ENCODE data around the gene KIF20A. TPM values are rescaled to one million over a fixed set of nuclear protein-coding genes. Genes with fewer than 3 reads are reported as not detected.

The KIF20A gene
- total RNA-seq, 2 donors from 2014 or later: 0.77 to 8.0 TPM

DNA sequence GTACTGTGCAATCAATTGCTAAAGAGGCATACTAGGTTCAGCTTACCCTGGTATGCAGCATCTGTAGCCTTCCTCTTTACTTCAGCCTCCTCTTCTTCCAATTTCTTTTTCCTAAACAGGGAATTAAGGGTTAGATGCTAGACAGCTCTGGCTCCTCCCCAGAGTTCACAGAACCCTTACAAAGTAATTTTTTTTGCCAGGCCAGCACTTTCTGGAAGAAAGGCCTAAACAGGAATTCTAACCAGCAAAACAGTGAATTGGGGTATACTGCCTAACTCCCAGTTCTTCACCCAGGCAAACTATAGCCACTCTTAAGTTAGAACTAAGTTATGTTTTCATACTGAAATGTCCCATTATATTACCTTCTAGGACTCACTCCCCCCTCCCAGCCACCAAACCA lies 8.6 kb upstream of the KIF20A start:
- Histone ChIP-seq H3K4me3 (no peak overlapping the region), H3K36me3 (peaks cover 28 to 34% of the 10 kb centered on the region in 2 donors), H3K4me1 (replicated peaks) (no peaks in the 10 kb centered on the region), H3K27ac (no peak overlapping the region), H3K27me3 (replicated peaks; ENCODE audit: insufficient read depth) (no peaks in the 10 kb centered on the region), H3K9me3 (no peaks in the 10 kb centered on the region)
- intact Hi-C loops (cut with DNase I): no loop called here
- DNase-seq (ENCODE audit: low spot score): no peak
- TF ChIP-seq POLR2AphosphoS5 (IDR thresholded peaks at IDR 0.05): no peak
- TF ChIP-seq, protein P1, sequence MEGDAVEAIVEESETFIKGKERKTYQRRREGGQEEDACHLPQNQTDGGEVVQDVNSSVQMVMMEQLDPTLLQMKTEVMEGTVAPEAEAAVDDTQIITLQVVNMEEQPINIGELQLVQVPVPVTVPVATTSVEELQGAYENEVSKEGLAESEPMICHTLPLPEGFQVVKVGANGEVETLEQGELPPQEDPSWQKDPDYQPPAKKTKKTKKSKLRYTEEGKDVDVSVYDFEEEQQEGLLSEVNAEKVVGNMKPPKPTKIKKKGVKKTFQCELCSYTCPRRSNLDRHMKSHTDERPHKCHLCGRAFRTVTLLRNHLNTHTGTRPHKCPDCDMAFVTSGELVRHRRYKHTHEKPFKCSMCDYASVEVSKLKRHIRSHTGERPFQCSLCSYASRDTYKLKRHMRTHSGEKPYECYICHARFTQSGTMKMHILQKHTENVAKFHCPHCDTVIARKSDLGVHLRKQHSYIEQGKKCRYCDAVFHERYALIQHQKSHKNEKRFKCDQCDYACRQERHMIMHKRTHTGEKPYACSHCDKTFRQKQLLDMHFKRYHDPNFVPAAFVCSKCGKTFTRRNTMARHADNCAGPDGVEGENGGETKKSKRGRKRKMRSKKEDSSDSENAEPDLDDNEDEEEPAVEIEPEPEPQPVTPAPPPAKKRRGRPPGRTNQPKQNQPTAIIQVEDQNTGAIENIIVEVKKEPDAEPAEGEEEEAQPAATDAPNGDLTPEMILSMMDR (IDR thresholded peaks at IDR 0.05): no peak
- TF ChIP-seq POLR2A (IDR thresholded peaks at IDR 0.05): no peak

DNA sequence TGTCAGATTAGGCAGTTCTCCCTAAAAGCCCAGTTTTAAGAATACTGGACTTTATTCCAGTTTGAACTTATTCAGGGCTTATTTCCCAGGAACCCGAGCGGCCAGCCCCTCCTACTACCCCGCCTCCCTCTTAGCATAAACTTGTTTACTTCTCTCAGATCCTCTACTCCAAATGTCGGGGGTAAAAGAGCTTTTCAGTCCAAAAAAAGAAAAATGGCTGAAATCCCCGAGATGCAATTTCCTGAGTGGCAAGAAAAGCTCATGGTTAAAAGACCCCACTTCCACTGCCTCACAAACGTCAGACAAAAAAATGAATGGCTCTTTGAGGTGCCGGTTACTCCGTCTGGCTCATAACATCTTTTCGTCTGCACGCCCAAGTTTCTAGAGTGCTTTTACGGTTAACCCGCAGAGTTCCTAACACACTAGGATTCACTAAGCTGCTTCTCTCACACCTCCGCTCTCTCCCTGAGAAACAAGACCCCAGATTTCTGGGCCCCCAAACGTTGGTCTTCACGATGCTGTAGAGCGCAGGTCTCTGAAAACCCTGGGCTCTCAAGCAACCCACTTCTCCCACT lies 884 bp upstream of the KIF20A start:
- intact Hi-C loops (cut with DNase I): no loop called here
- H3K36me3 ChIP-seq: no peaks in the 10 kb centered on the region
- peak overlapping the region; percentile 85 to 90 for H3K27ac ChIP-seq
- under 1% methylated on average over 16 of the region's 16 CpGs for WGBS
- no peak for TF ChIP-seq POLR2A (IDR thresholded peaks at IDR 0.05)
- no peak for TF ChIP-seq POLR2AphosphoS5 (IDR thresholded peaks at IDR 0.05)
- TF ChIP-seq, protein P1 (IDR thresholded peaks at IDR 0.05): no peak
- H3K9me3 ChIP-seq: no peaks in the 10 kb centered on the region
- no peaks in the 10 kb centered on the region for H3K27me3 ChIP-seq (replicated peaks; ENCODE audit: insufficient read depth)
- H3K4me1 ChIP-seq (replicated peaks): peaks cover 10% of the 10 kb centered on the region
- peak overlapping the region; percentile 64 to 65 for H3K4me3 ChIP-seq
- DNase-seq (ENCODE audit: low spot score): peak; percentile 33

DNA sequence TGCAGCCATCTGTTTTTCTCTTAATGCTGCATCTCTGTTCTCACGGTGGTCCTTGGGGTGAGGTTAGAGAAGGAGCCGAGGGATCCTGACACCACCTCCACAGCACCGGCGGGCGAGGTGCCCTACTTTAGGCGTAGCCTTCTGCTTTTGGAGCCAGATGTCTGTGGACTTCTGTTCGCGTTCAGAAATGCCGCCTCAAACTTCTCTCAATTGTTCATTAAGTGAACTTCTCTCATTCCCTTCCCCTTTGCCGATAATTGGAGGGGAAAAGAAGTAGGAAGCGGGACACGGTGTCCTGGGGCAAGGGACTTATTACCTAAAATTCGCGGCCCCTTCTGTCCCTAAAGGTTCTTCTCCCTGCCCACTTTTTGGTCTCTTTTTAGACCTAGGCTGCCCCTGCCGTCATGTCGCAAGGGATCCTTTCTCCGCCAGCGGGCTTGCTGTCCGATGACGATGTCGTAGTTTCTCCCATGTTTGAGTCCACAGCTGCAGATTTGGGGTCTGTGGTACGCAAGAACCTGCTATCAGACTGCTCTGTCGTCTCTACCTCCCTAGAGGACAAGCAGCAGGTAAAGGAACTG lies 455 bp downstream of the KIF20A start:
- H3K4me3 ChIP-seq: peak overlapping the region in 1 of 2 donors; percentile 64
- DNase-seq (ENCODE audit: low spot score): no peak
- no peak overlapping the region for H3K27ac ChIP-seq
- peaks cover 10% of the 10 kb centered on the region for H3K4me1 ChIP-seq (replicated peaks)
- no peaks in the 10 kb centered on the region for H3K9me3 ChIP-seq
- TF ChIP-seq POLR2A (IDR thresholded peaks at IDR 0.05) (no peak), POLR2AphosphoS5 (IDR thresholded peaks at IDR 0.05) (no peak)
- intact Hi-C loops (cut with DNase I): no loop called here
- H3K36me3 ChIP-seq: no peaks in the 10 kb centered on the region
- no peaks in the 10 kb centered on the region for H3K27me3 ChIP-seq (replicated peaks; ENCODE audit: insufficient read depth)
- WGBS: 2% methylated on average over 23 of the region's 23 CpGs

DNA sequence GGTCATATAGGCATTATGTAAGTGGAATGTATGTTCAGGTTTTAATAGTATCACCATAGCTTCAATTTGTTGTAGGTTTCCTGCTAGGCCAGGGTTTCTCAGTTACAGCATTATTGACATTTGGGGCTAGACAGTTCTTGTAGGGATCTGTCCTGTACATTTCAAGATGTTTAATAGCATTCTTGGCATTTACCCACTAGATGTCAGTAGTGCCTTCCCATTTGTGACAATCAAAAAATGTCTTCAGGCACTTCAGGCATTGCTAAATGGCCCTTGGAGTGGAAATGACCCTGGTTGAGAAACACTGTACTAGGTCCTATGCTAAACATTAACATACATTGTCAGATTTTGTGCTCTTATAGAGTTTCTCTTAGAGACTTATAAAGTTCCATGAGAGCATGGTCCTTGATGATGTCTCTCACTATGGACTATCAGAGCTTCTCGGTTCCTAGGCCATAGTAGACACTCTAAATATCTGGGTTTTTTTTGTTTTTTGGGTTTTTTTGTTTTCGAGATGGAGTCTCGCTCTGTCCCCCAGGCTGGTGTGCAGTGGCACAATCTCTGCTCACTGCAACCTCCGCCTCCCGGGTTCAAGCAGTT lies 1.4 kb downstream of the KIF20A start:
- Histone ChIP-seq H3K9me3 (no peaks in the 10 kb centered on the region), H3K27me3 (replicated peaks; ENCODE audit: insufficient read depth) (no peaks in the 10 kb centered on the region), H3K36me3 (no peaks in the 10 kb centered on the region), H3K4me1 (replicated peaks) (peaks cover 10% of the 10 kb centered on the region), H3K27ac (no peak overlapping the region), H3K4me3 (no peak overlapping the region)
- WGBS: 74% methylated on average over 5 of the region's 5 CpGs
- intact Hi-C loops (cut with DNase I): no loop called here
- no peak for TF ChIP-seq POLR2AphosphoS5 (IDR thresholded peaks at IDR 0.05)
- TF ChIP-seq, protein P1 (IDR thresholded peaks at IDR 0.05): peak in 3 of 4 experiments; percentile 11 to 42 (median 12)
- DNase-seq (ENCODE audit: low spot score): no peak

DNA sequence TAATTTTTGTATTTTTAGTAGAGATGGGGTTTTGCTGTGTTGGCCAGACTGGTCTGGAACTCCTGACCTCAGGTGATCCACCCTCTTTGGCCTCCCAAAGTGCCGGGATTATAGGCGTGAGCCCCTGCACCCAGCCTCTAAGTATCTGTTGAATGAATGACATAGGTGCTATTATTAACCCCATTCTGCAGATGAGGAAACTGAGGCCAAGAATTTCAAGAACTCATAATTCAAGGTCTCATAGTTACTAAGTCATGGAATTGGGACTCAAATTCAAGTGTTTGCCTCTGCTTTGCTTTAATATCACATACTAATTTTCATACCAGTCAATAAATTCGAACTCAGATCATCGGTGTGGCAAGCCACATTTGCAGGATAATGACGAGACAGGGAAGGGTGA lies 1.9 kb downstream of the KIF20A start:
- DNase-seq (ENCODE audit: low spot score): no peak
- TF ChIP-seq POLR2AphosphoS5 (IDR thresholded peaks at IDR 0.05): no peak
- TF ChIP-seq POLR2A (IDR thresholded peaks at IDR 0.05): no peak
- TF ChIP-seq, protein P1 (IDR thresholded peaks at IDR 0.05): no peak
- peaks cover 10% of the 10 kb centered on the region for H3K4me1 ChIP-seq (replicated peaks)
- H3K27me3 ChIP-seq (replicated peaks; ENCODE audit: insufficient read depth): no peaks in the 10 kb centered on the region
- no peak overlapping the region for H3K27ac ChIP-seq
- H3K4me3 ChIP-seq: no peak overlapping the region
- no peaks in the 10 kb centered on the region for H3K9me3 ChIP-seq
- intact Hi-C loops (cut with DNase I): no loop called here
- H3K36me3 ChIP-seq: no peaks in the 10 kb centered on the region
- 92% methylated on average over 5 of the region's 5 CpGs for WGBS
